Hematopoietic multipotent progenitor cell treated with erythropoietin and hydrocortisone succinate and interleukin-3 and kit ligand, for 6 days (in vitro differentiated cells): ENCODE results near the gene PPP1R14C.

ENCODE experiments used
- DNase-seq: peaks from one replicate; pipeline ENCODE4 v3.0.0-alpha.2; 2015

The PPP1R14C gene

GRCh38 chr6:150198532-150198931 lies 55.7 kb downstream of the PPP1R14C start:
- no peak for DNase-seq

DNA sequence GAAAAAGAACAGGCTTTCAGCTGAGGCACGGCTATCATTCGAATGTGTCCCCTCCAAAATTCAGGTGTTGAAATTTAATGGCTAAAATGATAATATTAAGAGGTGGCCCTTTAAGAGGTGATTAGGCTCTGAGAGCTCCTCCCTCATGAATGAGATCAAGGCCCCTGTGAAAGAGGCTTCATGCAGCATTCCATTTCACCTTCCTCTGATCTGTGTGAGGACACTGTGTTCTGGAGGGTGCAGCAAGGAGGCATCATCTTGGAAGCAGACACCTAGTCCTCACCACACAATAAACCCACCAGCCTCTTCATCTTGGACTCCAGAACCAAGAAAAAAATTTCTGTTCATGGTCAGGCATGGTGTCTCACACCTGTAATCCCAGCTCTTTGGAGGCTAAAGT lies 56.4 kb downstream of the PPP1R14C start:
- DNase-seq = no peak

GRCh38 chr6:150200428-150201100 lies 57.7 kb downstream of the PPP1R14C start:
- no peak for DNase-seq

GRCh38 chr6:150201285-150201684 lies 58.4 kb downstream of the PPP1R14C start:
- no peak for DNase-seq

DNA sequence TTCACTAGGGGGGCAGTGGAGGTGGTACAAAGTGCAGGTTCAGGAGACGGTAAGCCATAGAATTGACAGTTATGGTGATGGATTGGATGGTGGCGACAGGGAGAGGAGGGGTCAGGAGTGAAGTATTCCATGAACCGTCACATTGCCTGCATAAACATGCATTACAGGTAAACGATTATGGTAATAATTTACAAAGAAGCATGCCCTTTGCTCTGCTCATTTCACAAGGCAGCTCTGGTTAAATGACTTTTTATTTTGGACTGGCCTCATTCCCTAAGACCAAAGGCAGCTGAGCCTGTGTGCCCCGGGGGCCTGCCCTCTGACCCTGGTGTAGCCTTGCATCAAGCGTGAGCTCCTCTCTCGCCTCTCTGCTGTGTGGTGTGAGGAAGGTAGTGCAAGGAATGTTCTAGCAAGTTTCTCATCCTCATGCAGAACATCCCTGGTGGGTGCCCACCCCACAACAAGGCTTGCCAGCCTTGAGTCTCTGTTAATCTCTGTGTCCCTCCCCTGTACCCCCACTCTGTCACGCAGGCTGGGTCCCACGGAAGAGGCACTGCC lies 59.0 kb downstream of the PPP1R14C start:
- no peak for DNase-seq

DNA sequence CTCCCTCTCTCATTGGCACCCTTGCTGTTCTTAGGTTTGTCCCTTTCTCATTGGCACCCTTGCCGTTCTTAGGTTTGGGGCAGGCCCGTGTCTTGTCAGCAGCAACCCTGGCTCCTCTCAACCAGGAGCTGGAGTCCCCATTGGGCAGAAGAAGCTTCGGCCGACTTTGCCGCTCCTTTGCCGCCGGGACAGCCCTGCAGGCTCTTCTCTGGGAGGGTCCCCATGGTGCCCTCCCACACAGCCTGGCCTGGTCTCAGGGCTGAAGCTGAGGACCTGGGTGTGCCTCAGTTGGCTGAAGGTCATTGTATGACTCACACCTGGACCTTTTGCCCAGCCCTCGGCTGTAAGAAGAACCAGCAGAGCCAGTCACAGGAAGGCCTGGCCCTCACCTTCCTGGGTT lies 59.6 kb downstream of the PPP1R14C start:
- no peak for DNase-seq

GRCh38 chr6:150202934-150203333 lies 60.1 kb downstream of the PPP1R14C start:
- no peak for DNase-seq

DNA sequence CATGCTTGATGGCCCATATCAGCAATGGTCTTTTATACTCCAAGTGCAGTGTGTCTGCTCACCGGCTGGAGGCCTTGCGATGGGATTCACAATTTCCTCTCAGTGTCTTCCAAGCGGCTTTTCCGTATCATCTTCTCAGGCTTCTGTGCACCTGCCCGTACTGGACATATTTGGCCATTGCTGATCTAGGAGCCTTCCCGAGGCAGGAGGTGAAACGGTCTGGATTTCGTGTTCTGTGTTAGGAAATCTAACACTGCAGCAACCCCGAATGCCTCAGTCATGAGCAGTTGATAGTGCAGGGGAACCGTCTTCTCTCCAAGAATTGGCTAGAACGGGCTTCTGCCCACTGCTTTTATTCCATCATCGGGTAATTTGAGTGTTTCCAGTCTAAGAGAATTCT lies 60.5 kb downstream of the PPP1R14C start:
- DNase-seq = no peak

GRCh38 chr6:150203871-150204545 lies 61.2 kb downstream of the PPP1R14C start:
- DNase-seq = no peak

- peak; percentile 23 for DNase-seq
Observed at GRCh38 chr6:150204705-150205472, 62.0 kb downstream of the PPP1R14C start.

DNA sequence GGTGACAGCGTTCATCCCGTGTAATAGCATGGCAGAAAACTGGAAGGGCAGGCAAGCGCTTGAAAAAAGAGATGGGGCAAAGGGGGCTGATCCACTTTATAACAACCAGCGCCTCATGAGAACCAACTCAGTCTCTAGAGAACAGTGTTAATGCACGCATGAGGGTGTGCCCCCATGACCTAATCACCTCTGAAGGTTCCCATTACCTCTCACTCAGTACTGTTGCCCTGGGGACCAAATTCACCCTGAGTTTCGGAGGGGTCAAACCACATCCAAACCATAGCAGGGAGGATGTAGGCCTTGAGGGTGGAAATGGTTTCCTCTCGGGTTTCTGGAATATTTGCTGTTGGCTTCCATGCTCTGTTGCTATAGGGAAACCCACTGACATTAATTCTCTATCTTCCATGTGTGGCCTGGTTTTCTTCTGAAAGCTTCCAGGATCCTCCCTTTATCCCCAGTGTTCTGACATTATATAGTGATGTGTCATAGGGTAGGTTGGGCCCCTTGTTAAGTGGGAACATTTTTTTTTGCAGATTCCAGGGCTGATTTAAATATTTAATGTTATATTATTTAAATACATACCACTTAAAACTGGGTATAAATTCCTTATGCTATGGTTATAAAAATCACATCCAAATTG lies 65.2 kb downstream of the PPP1R14C start:
- DNase-seq = no peak

GRCh38 chr6:150208611-150209352 lies 65.9 kb downstream of the PPP1R14C start:
- no peak for DNase-seq

GRCh38 chr6:150209415-150209814 lies 66.6 kb downstream of the PPP1R14C start:
- DNase-seq = no peak

- DNase-seq = no peak
Observed at GRCh38 chr6:150211700-150212511, 69.1 kb downstream of the PPP1R14C start.

GRCh38 chr6:150212778-150213177 lies 69.9 kb downstream of the PPP1R14C start:
- DNase-seq = no peak

- DNase-seq = no peak
Observed at GRCh38 chr6:150213301-150213700, 70.5 kb downstream of the PPP1R14C start.

GRCh38 chr6:150214310-150214709 lies 71.5 kb downstream of the PPP1R14C start:
- DNase-seq = no peak

- no peak for DNase-seq
Observed at GRCh38 chr6:150220634-150221551, 78.0 kb downstream of the PPP1R14C start.

GRCh38 chr6:150224820-150225219 lies 82.0 kb downstream of the PPP1R14C start:
- no peak for DNase-seq

DNA sequence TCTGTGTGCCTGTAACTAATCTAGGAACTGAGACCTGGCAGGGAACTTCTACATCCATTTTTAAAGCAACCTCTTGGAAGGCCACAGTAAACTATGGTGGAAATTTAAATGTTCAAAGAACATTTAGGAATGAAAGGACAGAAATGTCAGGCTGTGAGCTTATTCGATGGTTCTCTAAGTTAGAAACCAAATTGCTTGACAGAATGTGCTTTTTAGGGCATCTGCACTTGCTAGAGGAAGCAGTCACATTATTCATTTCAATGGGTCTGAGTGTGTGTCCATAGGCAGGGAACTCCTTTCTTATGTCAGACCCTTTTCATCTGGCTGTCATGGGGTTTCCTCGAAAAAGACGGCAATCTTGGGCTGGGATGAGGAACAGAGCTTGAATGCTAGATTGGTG lies 84.4 kb downstream of the PPP1R14C start:
- DNase-seq = no peak
